T-helper 1 cell (primary cell): ENCODE results near the gene SLC9A9.

ENCODE experiments used
- DNase-seq, 5 donors: peaks; one replicate each; pipeline ENCODE4 v3.0.0-alpha.2; 2012 to 2020

Gene SLC9A9

DNA sequence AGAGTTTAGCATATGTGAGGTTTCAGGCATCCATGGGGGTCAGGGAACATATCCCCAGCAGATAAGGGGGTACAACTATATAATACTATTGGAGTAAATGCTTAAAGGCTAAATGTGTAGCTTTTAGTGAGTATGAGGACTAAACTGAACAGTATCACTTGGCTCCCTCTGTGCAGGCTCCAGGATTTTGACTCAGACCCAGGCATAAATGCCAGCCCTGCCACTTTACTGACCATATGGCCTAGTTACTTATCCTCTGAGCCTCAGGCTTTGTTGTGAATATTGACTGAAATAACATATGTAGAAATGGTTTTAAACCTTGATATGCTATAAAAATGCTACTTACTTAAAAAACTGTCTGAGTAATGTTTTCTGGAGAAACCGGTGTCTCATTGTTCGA lies 577.1 kb downstream of the SLC9A9 start:
- no peak for DNase-seq

DNA sequence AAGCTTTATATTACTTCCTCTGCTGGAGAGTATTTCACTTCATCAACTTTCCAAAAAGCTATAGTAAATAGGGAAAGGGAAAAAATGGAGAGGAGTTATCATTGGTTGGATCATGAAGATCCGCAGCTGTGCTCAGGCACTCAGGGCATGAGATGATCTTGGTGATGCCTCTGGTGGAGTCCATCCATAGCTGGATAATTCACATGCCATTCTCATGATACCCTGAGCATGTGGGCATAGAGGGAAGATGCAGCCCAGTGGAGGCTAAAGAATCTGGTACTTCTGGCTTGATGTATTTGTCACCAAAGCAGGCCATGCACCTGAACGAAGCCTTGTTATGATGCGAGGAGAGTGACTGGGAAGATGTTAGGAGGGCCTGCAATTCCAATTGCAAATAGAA lies 578.5 kb downstream of the SLC9A9 start:
- no peak for DNase-seq

DNA sequence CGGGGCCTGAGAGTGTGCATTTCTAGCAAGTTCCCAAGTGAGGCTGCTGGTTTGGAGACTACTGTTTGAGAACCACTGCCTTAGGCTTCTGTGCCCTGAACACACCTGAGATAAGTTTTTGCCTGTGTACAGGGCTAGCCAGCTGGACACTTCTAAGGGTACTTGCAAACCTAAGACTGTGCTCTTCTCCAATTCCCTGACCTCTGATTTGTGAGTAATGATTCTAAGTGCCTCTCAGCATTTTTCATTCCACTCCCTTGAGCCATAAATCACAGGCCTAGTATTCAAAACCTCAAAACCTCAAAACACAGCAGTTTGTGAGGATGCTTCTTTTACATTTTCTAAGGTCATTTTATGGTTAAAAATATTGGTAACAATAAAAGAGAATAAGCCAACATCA lies 580.3 kb downstream of the SLC9A9 start:
- no peak for DNase-seq

DNA sequence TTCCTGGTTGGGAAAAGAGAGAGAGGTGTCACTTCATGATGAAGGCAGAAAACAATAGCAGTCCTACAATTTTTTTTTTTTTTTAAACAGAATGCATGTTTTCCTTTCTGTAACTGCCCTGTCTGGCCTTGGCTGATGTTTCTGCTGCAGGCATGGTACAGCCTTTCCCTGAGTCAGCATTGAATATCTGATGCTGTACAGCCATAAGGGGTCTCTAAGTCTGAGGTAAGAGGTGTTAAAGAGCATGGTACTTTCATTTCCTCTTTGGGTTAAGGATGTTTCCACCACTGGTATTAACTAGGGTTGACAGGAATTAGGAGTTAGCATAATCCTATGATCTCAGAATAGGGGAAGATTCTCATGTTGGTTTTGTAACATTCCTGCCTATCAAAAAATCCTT lies 581.3 kb downstream of the SLC9A9 start:
- no peak for DNase-seq

- DNase-seq: no peak
These were observed 581.8 kb downstream of the SLC9A9 start for GRCh38 chr3:143266511-143266910.

DNA sequence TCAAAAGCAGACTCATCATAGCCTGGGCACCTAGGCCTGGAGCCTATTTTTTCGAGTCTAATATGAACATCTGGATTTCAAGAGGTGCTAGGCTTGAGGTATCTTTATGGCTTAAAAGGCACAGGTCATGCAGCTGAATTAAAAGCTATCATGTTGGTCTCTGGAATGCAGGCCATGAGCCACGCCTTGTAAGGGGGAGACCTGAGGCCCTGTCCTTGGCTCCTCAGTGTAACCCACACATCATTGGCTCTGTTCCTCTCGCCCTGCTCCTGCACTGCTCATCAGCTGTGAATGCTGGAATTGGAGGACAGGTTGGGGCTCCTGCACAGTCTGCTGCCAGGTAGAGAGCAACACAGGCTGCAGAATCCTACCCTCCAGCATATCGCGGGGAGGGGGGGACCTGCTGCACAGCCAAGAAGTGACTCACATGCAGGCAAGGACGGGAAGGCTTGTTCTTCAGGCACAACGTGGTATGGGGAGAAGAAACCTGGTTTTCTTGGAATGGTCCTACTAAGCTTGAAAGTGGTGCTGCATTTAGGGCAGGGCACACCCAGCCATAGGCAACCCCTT lies 582.7 kb downstream of the SLC9A9 start:
- no peak for DNase-seq

DNA sequence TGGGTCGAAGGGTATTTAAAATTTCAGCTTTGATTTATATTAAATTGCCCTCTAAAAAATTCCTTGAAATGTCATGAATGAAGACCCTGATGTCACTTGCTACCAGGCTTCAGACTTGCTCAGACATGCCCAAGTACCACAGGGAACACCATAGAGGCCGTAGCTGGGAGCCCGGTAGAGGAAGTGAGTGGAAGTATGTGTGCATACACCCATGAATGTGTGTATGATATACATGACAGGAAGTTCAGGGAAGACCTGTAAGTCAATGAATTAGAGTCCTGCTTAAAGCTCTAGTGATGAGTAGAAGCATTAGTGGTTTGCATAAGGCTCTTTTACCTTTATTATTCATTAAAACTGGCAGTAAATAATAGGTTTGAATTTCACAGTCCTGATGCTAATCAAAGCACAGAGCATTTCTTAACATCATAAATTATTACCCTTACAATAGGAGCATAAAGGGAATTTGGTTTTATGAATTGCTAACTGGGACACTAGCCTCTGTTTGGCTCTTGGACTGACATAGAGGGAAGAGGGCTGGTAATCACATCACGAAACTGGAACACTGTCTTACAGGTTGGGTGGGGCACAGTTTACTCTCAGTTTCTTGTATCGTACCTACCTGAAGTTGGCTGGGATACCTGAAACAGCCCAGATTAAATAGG lies 584.3 kb downstream of the SLC9A9 start:
- no peak for DNase-seq

DNA sequence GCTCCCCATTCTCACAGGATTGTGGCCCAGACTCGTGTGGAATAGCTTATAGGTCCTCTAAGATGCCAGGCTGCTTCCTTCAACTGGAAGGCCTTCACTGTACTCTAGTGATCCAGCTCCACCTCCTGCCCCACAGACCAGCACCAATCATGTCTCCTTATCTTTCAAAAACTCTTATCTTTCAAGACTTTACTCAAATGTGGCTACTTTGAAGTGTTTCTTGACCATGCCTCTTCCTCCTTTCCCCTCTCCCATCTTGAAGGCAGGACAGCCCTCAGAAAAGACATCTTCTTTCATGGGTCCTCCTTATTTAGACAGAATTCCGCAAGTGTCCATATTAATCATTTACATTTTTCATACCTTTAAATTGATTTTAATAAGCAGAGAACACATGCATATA lies 586.4 kb downstream of the SLC9A9 start:
- no peak for DNase-seq

DNA sequence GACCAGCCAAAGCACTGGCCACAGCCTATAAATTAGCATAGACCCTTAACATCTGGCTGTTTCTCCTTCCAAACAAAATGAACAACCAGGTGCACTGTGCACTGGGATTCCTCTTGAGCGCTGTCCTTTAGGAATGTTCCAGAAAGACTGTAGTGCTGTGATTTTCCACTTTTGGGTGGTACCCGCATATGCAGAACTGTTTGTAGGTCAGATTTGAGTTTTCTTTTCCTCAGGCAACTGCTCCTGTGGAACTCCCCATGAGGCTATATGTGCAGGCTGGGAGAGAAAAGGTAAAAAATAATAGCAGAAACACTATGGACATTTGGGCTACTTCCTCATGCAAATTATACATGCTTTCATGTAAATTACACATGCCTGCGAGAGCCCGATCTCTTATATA lies 589.6 kb downstream of the SLC9A9 start:
- DNase-seq: no peak

GRCh38 chr3:143256416-143256815 lies 591.9 kb downstream of the SLC9A9 start:
- no peak for DNase-seq

- no peak for DNase-seq
These were observed 592.5 kb downstream of the SLC9A9 start for GRCh38 chr3:143255739-143256138.

GRCh38 chr3:143252931-143253330 lies 595.3 kb downstream of the SLC9A9 start:
- DNase-seq: no peak

DNA sequence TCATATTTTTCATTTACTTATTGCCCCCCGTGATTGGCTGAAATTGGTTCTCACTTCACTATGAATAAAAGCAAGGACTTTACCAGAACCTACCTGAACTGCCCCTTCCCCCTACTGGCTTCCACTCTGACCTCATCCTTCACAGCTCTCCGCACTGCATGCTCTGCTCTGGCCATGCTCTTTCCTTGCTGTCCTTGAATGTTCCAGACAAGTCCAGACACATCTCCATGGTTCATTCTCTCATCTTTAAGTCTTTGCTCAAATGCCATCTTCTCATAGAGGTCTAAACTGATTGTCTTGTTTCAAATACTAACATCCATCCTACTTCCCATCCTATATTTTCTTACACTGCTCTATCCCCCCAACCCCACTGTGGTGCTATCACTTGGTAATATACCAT lies 599.3 kb downstream of the SLC9A9 start:
- DNase-seq: no peak

DNA sequence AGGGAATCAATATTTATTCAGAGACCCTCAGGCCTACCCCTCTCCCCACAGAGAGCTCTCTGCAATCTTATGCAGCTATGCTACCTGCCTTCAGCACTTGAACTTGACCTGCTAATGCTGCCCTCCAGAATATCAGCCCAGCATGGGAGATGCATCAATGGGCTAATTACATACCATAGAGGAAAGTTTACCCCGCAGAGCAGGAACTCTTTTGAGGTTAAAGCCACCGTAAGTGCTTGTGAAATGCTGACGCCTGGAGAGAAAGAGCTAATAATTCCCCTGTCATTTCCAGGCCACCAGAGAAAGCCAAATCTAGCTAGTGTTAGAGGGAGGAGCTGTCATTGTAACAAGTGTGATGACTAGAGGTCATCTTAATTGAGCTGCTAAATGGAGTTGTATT lies 601.2 kb downstream of the SLC9A9 start:
- DNase-seq: no peak

GRCh38 chr3:143245692-143246091 lies 602.6 kb downstream of the SLC9A9 start:
- no peak for DNase-seq

GRCh38 chr3:143244516-143245063 lies 603.7 kb downstream of the SLC9A9 start:
- DNase-seq: no peak

DNA sequence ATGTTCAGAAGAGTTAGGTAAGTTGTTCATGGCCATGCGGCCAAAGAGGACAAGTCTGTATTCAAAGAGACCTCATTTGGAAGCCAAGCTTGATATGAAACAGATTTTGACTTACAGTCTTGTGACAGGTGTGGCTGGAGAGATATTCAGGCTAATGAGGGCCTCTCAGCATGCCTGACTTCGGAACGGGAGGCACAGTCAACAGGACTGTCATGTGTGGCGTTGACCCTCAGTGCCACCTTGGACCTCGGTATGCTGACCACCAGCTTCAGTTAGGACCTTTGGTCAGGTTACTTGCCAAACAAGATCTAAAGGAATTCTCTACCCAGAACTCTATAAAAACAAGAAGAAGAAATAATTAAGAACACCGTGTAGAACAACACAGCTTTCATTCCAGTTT lies 604.6 kb downstream of the SLC9A9 start:
- no peak for DNase-seq

DNA sequence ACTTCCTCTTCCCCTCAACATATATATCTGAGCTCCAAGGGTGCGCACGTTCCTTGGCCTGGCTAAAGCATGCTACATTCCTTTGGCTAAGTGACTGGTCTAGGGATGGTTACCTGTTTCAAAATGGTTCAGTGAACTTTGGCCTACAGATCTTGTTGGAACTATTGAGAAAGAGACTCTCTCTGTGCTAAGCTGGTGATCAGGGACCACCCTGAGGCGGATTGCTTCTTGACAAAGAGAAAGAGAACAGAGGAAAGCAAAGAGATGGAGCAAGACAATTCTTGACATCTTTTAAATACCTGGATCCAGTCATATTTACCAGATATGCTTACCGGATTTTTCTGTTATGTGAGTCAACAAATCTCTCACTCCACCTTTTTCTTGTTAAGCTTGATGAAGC lies 605.6 kb downstream of the SLC9A9 start:
- DNase-seq: no peak

DNA sequence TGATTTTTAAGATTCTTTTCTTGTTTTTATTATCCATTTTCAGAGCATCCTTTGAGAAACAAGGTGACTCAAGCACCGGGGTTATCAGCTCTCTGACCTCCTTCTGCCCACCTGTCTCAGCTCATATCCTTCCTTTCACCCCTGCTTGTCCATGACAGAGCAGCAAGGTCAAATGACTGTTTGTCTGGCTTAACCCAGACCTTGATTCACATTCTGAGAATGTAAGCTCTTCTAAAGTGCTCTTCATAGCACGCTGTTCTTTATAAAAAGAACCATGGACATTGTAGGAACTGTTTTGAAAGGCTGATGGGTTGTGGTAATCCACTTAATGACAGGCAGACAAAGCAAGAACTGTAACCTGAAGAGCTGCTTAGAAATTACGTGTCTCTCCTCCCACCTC lies 606.2 kb downstream of the SLC9A9 start:
- no peak for DNase-seq

- no peak for DNase-seq
These were observed 606.8 kb downstream of the SLC9A9 start for GRCh38 chr3:143241481-143241951.

DNA sequence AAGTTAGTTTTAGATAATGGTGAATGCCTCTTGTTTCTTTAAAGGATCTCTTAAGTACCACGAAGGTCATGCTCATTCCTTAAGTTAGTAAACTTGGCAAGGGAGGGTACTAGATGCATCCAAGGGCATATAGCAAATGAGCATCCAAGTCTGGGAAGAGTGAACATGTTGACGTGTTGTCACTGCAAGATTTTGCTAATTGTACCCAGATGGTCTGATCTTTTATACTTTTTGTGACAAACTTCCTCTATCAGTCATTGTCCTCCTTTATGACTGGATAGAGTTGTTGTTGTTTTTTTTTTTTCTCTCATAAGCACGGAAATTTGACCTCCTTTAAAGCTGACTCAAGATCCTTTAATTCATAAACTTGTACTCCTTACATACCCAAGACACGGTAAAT lies 607.4 kb downstream of the SLC9A9 start:
- no peak for DNase-seq

- DNase-seq: no peak
These were observed 609.2 kb downstream of the SLC9A9 start for GRCh38 chr3:143239031-143239430.

DNA sequence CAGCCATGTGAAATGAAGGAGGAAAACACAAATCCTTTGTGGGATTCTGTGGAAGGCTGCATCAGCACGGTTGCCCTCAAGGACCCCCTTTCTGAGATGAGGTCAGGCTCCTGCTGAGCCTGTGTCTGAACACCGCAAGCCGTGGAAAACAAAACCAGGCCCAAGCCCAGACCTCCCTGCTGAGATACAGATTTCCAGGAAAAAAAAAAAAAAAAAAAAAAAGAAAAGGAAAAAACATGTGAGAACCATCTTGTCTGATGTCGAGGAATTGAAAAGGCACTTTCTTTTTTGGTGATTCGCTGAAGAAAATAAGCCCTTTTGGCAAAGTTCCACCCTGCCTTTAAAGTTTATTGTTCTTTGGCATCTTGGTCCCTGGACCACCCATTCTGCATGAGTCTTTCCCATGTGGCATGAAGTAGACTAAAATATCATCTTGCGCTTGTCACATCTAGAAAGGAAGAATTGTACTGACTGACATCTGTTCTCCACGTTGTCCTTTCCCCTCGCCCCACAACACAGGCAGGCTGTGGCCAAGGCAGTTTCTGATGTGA lies 611.1 kb downstream of the SLC9A9 start:
- no peak for DNase-seq

DNA sequence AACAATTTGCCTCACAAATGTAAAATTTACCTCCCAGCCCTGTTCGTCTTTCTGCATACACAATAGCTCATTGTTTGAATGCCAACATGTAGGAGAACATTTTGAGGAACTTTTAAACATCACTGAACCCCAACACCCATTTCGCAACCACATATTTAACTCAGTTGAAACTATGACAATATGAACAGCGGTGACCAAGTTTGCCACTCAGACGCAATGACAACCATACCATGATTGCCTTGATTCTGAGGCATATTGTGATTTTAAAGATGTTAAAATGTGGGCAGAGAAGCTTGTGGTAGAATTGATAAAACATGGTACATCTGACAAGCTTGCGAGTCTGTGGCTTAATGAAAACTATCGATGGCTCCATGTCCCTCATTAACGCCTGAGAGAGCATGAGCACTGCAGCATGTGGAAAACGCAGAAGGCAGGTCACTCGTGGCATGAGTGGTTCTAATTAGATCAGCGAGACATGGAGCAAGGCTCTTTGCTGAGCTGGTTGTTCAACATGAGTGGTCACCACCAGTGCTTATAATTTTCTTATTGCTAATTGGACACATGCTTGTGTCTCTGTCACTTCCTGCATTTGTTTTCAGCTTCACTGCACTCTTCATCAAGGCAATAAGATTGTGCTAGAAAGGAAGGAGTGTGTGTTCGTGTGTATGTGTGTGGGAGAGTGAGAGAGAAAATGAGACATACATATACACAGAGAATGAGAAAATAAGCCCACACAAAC lies 611.9 kb downstream of the SLC9A9 start:
- DNase-seq: no peak
